T1000 (cell line): ENCODE results near the gene NXF1.
"Not testable (repeated sequence)": the region's sequence is repeated elsewhere in the genome, so short reads cannot be mapped to it uniquely, and the experiment has no call there.

ENCODE experiments used
- DNase-seq: peaks from one replicate; lab custom pipeline; 2025; ENCODE audit warnings: mixed read lengths; lab: John Stamatoyannopoulos, UW

Gene NXF1

DNA sequence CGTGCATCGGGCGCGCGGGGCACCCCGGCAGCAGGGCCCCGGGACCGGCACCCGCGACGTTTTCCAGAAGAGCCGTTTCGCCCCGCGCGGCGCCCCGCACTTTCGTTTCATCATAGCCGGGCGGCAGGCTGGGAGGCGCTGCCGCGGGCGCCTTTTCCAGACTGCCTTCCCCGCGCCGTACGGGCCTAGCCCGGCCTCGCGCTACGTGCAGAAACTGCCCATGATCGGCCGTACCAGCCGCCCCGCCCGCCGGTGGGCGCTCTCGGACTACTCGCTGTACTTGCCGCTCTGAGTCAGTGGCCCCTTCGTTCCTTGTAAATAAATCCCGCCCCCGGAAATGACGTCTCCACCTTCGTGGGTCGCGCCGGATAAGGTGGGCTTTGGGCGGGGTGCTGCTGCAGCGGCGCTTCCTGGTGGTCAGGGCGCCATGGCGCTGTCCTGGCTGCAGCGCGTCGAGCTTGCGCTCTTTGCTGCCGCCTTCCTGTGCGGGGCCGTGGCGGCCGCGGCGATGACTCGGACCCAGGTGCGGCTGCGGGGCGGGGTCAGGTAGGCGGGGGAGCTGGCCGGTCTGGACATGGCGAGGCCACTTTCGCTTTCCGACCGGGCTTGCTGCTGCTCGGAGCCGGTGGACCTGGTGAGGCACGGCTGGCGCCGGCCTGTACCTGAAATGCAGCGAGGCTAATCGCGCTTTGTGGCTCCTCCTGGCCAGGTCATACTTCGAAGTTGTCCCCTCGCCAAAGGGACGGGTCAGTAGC, 18.1 kb downstream of the NXF1 start, which contains the start of gene TMEM179B:
TMEM179B (plus strand) TSS at position 398 of the 755 bp plus-strand sequence; CDS start at position 428, 30 bp downstream.
- DNase-seq: peak; percentile 97

DNA sequence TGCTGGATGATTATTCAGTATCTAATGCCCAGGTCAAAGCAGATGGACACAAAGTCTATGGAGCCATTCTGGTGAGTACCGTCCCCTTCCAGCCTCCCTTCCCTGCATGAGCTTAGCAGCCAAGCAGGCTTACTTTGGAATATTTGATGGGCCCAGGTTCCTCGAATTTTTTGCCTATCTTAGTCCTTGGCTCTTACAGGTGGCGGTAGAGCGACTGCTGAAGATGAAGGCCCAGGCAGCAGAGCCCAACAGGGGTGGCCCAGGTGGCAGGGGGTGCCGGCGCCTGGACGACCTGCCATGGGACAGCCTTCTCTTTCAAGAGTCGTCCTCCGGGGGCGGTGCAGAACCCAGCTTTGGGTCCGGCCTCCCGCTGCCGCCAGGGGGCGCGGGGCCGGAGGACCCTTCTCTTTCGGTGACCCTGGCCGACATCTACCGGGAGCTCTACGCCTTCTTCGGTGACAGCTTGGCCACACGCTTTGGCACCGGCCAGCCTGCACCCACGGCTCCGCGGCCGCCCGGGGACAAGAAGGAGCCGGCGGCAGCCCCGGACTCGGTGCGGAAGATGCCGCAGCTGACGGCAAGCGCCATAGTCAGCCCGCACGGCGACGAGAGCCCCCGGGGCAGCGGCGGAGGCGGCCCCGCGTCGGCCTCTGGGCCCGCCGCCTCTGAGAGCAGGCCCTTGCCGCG, 18.8 kb downstream of the NXF1 start:
- DNase-seq: peak; percentile 80

DNA sequence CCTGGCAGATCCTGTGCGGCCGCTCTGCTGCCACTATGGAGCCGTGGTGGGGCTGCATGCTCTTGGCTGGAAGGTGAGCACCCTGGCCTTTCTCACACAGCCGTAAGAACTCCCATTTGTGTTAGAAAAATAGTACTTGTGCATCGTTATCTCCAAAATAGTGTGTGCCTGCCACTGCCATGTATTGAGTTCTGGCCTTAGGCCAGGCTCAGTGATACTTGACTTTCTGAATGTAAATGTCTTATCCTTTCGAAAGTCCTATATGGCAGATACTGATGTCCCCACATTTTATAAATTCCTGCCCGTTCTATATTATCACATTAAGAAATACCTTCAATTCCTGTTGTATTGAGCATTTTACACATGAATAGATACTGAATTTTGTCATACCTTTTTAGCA, 22.5 kb downstream of the NXF1 start:
- no peak for DNase-seq

DNA sequence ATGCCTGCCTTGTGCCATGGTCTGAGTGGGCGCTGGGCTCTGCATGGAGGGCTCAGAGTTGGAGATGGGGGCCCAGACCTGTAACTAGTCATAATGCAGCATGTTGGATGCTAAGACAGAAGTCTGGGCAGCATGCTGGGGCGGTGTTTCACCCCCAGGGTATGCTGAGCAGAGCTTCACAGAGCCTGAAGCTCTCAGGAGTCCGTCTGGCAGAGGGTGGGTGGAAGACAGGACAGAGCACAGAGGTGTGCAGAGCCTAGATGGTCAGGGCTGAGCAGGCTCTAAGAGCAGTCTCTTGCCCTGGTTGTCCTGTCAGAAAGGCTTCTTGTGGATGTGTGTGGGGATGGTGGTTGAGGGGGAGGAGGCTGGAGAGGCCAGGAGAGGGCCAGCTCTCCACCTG, 26.8 kb downstream of the NXF1 start:
- no peak for DNase-seq

DNA sequence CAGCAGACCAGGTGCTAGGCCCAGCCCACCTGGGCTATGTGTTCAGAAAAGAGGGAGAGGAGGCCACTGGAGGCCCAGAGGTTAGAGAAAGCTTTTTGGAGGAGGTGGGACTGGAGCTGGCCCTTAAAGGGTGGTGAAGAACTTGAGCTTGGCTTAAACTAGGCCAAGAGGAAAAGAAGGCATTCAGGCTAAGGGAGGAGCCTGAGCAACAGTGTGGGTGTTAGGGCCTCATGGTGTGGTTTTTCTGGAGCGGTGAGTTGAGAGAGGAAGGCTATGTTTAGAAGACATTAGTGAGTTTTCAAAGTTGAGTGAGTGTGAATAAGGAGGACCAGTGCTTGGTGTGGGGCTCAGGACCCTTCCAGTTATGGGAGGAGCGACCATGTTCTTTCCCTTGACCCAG, 27.9 kb downstream of the NXF1 start:
- DNase-seq: no peak

DNA sequence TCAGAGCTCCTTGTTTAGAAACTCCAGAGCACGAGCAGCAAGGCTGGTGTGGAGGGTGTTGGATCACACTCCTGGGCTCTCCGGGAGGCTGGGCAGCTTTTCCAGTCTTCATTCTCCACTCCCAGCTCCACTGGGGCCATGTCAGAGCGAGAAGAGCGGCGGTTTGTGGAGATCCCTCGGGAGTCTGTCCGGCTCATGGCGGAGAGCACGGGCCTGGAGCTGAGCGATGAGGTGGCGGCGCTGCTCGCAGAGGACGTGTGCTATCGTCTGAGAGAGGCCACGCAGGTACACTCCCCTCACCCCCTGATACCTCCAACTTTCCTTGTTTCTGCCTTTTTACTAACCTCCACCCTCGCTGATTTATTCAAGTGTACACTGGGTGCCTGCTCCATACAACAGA, 29.6 kb downstream of the NXF1 start:
- no peak for DNase-seq

DNA sequence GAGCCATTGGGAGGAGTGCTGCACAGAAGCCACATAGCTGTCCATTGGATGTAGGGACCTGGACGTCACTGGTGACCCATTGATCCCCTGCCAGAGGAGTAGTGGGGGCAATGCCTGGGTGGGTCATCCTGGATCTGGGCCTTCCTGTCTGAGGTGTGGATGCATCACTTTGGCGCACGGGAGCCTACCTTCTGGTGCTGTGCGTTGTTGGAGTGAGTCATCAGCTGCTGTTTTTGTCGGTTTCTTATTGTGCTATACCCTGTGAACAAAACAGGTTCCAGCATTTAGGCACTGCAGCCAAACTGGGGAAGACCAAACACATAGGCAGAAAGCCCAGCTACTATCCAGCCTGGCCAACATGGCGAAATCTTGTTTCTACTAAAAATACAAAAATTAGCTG, 30.8 kb downstream of the NXF1 start:
- no peak for DNase-seq

DNA sequence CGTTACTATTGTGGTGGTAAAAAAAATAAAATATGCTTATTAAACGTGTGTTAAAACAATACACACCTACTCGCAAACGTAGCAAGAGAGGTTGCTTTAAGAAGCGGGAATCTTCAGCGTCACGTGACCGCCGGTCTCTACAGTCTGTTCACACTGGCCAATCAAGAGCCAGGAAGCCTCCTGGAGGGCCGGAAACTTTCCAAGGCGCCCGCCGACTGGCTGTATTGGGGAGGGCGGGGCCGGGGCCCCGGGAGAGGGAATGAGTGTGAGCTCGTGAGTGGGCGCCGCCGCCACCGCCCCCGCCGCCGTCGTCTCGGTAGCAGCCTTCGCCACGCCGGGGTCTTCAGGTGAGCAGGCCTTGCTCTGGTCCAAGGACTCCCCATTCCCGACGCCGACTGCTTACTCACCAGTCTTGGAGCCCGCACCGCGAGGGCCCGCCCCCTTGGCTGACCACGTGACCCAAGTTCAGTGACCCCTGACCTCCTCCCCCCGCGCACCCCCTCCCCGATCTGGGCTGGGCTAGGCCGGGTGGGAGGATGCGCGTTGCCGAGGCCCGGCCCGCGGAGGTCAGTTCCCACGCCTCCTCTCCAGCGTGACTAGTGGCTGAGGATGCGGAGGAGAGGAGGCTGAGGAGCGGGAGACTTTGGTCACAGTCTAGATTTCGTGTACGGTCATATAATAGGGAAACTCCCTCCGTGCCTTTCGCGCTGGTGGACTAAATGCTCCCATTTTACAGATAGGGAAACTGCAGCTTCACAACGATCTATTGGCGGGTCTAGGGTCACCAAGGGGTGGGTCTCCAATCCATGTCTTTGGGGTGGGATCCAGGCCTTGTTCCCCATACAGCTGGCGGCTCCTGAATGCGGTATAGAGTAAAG, 33.9 kb downstream of the NXF1 start, which contains the start of gene TAF6L:
TAF6L (plus strand) TSS at position 253 of the 878 bp plus-strand sequence. CDS start 4,388 bp downstream, outside the sequence.
- DNase-seq: peak; percentile 98

DNA sequence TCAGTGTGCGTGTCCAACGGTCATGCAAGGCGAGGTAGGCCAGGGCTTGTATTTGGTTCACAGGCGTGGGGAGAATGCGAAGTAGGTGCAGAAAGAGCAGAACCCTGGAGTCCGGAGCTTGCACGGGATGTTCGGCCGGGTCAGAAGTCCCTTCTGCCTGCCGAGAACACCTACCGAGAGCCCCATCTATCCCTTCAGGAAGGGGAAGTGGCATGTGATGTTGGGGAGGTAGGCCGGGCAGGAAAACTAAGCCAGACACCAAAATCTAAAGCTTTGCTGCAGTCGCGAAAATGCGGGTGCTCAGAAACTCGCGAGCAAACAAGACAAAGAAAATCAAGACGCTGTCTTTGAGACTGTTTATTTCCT, 34.5 kb downstream of the NXF1 start:
- no peak for DNase-seq

DNA sequence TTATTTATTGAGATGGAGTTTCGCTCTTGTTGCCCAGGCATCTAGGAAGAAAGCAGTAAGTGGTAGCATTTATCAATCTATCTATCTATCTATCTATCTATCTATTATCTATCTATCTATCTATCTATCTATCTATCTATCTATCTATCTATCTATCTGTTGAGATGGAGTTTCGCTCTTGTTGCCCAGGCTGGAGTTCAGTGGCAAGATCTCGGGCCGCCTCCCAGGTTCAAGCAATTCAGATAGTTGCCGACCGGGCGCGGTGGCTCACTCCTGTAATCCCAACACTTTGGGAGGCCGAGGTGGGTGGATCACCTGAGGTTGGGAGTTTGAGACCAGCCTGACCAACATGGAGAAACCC, 44.4 kb downstream of the NXF1 start:
- not testable (repeated sequence) for DNase-seq

DNA sequence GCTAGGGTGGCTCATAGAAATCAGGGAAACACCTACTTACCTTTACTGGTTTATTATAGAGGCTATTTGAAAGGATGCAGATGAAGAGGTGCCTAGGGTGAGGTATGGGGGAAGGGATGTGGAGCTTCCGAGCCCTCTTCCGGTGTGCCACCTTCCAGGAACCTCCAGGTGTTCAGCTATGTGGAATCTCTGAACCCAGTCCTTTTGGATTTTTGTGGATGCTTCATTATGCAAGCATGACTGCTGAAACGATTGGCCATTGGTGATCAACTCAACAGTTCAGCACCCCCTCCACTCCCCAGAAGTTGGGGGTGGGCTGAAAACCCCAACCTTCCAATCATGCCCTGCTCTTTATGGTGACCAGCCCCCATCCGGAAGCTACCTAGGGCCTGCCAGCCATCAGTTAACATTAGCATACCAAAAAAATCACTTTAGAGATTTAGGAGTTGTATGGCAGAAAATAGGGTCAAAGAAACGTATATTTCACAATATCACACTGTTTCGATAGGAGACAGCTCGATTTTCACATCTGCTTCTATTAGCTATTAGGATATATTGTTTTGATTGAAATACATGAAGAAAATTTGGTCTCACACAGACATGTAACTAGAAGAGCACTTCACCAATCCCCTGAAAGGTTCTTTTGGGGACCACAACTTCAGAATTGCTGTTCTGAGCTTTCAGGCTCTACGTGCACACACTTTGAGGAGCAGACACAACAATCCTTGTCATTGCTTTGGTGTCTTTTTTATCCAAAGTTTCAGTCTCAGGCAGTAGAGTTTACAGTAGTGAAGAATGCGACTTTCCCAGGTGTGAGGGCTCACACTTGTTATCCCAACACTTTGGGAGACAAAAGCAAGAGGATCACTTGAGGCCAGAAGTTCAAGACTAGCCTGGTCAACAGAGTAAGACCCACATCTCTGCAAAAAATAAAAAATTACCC, 47.1 kb downstream of the NXF1 start:
- DNase-seq: no peak

DNA sequence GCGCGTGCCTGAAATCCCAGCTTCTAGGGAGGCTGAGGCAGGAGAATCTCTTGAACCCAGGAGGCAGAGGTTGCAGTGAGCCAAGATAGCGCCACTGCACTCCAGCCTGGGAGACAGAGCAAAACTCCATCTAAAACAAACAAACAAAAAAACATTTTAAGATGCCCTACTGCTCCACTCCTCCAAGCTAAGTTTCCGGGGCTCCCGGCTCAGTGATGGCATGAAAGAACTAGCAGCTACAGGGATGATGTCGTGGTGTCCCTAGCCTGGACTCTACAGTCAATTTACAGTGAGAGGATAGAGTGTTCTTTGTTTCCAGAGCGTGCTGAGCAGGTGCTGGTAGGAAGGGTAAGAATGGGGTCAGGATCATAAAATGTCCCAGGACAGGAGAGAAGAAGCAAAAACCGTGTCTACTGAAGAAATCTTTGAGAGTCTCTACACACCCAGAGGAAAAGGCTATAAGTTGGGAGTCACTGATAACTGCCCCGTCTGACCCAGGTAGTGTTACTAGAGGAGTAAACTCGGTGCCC, 50.1 kb downstream of the NXF1 start:
- no peak for DNase-seq

DNA sequence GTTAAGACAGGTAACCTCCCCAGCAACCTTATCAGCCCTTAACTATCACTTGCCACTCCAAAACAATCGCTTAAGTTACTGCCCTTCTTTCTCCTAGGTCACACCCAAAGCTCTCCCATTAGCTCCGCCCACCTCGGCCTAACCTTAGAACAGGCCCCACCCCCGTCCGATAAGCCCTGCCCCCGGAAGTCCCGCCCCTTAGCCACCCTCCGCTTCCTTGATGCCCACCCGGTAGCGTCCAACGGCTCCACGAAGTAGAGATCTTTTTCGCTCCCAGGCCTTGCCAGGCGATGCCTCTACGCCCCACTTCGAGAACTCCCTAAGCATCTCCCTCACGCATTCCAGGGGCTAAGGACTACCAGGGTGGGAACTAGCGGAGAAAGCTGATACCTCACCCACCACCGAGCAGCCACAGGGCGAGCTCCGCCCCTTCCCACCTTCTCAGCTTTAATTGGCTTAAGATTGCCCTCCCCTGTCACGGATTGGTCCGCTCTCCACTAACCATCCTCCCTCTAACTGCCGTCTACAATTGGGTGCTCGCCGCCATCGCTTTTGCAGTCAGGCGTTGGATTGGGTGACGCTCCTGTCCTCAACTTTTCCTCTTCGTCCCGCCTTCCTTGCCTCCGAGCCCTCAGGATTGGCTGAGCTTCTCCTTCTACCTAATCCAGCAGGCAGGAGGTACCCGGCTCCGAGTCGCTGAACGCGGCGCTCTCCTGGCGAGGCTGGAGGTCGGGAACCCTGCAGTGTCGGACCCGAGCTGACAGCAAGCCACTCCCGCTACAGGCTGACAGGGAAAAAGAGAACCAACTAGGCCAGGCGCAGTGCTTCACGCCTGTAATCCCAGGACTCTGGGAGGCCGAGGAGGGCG, 51.3 kb downstream of the NXF1 start, which contains the start of gene ZBTB3:
ZBTB3 (minus strand) TSS at position 425 of the 868 bp plus-strand sequence. CDS start 496 bp downstream, outside the sequence.
- peak; percentile 98 for DNase-seq

DNA sequence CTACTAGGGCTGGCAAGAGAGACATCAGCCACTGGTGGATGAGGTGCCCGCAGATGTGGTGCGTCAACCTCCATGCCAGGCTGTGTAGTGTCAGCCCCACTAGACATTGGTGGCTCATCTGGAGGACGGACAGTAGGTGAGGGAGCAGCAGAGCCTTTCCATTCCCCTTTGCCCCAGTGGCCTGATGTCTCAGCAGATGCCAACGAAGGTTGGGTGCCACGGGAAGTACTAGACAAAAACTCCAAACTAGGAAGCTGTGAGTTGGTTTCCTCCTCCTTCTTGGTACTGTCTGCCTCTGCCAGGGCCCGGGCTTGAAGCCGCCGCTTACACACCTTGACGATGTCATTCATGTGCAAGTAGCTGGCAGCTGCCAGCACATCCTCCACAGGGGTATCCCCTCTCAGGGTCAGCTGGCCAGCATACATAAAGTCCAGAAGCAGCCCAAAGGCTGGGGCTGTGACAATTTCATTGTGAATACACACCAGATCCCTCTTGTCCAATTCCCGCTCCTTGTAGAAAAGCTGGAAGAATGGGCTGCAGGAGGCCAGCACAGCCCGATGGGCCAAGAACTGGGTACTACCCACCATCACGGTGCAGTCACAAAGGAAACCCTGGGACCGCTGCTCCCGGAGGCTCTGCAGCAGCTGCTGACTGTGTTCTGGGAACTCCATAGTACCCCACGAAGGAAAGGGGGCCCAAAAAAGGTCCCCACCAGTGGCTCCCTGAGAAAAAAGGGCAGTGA, 52.1 kb downstream of the NXF1 start:
- no peak for DNase-seq

DNA sequence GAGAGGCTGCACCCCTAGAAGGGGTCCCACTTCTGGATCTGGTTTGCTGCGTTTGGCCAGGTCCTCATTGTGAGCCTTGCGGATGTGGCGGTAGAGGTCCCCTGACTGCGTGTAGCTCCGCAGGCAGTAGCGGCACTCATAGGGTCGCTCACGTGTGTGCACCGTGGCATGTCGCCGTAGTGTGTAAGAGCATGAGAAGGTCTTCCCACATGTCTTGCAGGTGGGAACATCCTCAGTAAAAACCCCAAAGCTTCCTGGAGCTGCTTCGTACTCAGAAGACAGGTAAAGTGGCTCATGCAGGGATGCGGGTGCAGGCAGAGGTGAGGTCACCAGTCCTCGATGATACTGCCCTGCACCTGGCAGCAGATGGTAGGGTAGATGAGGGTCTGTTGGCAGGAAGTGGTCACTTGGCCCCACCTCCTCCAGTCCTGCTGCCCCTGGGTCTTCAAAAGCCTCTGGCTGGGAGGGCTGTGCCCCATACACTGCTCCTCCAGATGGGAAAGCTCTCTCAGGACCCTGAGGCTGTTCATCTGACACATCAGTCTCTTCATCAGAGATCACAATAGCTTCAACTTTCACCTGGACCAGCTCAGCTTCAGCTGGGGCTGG, 53.0 kb downstream of the NXF1 start:
- DNase-seq: no peak

DNA sequence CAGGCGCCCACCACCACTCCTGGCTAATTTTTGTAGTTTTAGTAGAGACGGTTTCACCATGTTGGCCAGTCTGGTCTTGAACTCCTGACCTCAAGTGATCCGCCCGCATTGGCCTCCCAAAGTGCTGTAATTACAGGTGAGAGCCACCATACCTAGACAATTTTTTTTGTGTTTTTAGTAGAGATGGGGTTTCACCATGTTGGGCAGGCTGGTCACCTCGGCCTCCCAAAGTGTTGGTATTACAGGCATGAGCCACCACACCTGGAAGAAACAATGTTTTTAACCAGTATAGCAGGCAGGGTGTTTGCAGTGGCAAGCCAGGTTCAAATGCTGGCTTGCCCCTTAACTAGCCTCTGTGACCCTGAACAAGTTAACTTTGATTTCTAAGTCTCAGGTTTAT, 55.3 kb downstream of the NXF1 start:
- not testable (repeated sequence) for DNase-seq

DNA sequence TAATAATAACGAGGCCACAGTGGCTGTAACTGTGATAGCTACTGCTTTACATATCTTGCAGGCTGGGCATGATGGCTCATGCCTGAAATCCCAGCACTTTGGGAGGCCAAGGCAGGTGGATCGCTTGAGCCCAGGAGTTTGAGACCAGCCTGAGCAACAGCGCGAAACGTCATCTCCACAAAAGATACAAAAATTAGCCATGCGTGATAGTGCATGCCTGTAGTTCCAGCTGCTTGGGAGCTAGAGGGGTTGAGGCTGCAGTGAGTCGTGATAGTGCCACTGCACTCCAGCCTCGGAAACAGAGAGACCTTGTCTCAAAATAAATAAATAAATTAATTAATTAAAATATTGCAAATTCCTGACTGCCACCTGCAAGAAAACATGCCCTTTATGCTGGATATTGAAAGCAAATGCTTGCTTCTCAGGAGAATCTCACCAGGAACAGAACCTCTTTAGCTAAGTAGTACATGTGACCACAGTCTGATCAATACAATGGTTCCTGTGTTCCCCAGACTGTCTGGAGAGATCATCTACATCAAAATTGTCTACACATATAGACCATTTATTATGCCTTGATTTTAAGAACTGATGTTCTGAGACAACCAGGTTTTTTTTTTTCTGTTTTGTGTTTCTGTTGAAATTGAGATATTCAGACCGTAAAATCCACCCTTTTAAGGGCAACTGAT, 57.6 kb downstream of the NXF1 start:
- DNase-seq: no peak
